ENCODE measurements around the gene MICAL3.

GRCh38 chr22:17939011-17939410 lies 85.3 kb downstream of the MICAL3 start:
- TF ChIP-seq, protein P1, sequence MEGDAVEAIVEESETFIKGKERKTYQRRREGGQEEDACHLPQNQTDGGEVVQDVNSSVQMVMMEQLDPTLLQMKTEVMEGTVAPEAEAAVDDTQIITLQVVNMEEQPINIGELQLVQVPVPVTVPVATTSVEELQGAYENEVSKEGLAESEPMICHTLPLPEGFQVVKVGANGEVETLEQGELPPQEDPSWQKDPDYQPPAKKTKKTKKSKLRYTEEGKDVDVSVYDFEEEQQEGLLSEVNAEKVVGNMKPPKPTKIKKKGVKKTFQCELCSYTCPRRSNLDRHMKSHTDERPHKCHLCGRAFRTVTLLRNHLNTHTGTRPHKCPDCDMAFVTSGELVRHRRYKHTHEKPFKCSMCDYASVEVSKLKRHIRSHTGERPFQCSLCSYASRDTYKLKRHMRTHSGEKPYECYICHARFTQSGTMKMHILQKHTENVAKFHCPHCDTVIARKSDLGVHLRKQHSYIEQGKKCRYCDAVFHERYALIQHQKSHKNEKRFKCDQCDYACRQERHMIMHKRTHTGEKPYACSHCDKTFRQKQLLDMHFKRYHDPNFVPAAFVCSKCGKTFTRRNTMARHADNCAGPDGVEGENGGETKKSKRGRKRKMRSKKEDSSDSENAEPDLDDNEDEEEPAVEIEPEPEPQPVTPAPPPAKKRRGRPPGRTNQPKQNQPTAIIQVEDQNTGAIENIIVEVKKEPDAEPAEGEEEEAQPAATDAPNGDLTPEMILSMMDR (IDR thresholded peaks at IDR 0.05; ENCODE audit: low read length) = no peak
- TF ChIP-seq EZH2 (optimal IDR thresholded peaks at IDR 0.05; ENCODE audit: low read depth, low read length) = no peak
- TF ChIP-seq EZH2phosphoT487 (IDR thresholded peaks at IDR 0.05; ENCODE audit: low read length) = no peak

Data from MM.1S (cell line).